ENCODE measurements around the gene CDX2. TPM values are rescaled to one million over a fixed set of nuclear protein-coding genes. Genes with fewer than 3 reads are reported as not detected.

CDX2 gene
- total RNA-seq, 3 donors from 2014 or later = 0.33 TPM; not detected in 2

DNA sequence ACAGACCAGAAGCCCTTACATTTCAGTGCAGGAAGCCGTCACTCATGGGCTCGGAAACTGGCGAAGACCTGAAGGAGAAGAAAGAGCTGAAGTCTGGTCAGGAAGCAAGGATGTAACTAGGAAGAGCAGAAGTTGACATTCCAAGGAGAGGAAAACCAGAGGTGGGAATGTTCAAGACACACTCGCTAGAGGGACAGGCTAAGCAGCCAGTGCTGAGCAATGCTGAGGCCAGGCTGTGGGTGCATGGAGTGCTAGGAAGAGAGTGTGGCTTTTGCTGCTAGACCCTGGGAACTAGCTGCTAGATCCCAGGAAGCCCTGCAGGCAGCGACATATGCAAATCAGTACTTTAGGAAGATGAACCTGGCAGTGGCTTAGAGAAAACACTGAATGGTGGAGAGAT is 31.5 kb upstream of the CDX2 start:
- Histone ChIP-seq H3K4me1 (no peaks in the 10 kb centered on the region), H3K27me3 (no peaks in the 10 kb centered on the region), H3K36me3 (no peaks in the 10 kb centered on the region), H3K9me3 (no peaks in the 10 kb centered on the region), H3K4me3 (no peak overlapping the region), H3K27ac (no peak overlapping the region)
- no peak for DNase-seq (ENCODE audit: low spot score in 2 of 2)
- TF ChIP-seq POLR2A (IDR thresholded peaks at IDR 0.05) = no peak
- no peak for TF ChIP-seq POLR2AphosphoS5 (IDR thresholded peaks at IDR 0.05)
- TF ChIP-seq, protein P1, sequence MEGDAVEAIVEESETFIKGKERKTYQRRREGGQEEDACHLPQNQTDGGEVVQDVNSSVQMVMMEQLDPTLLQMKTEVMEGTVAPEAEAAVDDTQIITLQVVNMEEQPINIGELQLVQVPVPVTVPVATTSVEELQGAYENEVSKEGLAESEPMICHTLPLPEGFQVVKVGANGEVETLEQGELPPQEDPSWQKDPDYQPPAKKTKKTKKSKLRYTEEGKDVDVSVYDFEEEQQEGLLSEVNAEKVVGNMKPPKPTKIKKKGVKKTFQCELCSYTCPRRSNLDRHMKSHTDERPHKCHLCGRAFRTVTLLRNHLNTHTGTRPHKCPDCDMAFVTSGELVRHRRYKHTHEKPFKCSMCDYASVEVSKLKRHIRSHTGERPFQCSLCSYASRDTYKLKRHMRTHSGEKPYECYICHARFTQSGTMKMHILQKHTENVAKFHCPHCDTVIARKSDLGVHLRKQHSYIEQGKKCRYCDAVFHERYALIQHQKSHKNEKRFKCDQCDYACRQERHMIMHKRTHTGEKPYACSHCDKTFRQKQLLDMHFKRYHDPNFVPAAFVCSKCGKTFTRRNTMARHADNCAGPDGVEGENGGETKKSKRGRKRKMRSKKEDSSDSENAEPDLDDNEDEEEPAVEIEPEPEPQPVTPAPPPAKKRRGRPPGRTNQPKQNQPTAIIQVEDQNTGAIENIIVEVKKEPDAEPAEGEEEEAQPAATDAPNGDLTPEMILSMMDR (IDR thresholded peaks at IDR 0.05) = no peak
- intact Hi-C loops (cut with DNase I; ENCODE audit: low total_unique reads) = no loop called here

DNA sequence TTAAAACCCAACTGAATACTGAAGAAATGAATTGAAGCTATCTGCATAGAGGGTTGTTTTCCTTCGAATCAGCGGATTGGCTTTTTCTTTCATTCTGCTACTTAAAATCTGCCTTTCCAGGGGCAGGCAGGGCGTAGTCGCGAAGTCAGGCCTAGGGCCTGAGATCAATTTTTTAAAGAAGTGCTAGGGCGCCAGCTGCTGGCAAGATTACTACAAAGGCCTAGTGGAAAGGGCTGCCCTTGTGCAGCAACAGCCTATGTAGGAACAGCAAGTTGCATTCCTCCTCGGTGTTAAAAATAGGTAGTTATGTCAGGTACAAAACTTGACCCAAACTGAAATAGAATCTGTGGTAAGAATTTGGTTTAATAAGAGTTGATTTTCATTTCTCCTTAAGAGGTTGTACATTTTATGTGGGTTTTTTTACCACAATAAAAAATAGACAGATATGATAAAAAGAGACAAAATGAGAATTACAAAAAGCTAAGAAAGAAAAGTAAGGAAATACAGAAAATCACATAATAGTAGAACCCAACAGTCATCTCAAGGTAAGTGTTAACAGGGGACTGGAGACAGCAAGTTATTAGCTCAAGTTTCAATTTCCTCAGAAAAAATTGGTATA is 28.9 kb upstream of the CDX2 start:
- H3K4me3 ChIP-seq = no peak overlapping the region
- no peak for DNase-seq (ENCODE audit: low spot score in 2 of 2)
- H3K9me3 ChIP-seq = no peaks in the 10 kb centered on the region
- no peaks in the 10 kb centered on the region for H3K36me3 ChIP-seq
- intact Hi-C loops (cut with DNase I; ENCODE audit: low total_unique reads) = no loop called here
- H3K27me3 ChIP-seq = no peaks in the 10 kb centered on the region
- no peaks in the 10 kb centered on the region for H3K4me1 ChIP-seq
- H3K27ac ChIP-seq = no peak overlapping the region
- no peak for TF ChIP-seq POLR2AphosphoS5 (IDR thresholded peaks at IDR 0.05)
- no peak for TF ChIP-seq POLR2A (IDR thresholded peaks at IDR 0.05)
- TF ChIP-seq, protein P1 (IDR thresholded peaks at IDR 0.05) = no peak

DNA sequence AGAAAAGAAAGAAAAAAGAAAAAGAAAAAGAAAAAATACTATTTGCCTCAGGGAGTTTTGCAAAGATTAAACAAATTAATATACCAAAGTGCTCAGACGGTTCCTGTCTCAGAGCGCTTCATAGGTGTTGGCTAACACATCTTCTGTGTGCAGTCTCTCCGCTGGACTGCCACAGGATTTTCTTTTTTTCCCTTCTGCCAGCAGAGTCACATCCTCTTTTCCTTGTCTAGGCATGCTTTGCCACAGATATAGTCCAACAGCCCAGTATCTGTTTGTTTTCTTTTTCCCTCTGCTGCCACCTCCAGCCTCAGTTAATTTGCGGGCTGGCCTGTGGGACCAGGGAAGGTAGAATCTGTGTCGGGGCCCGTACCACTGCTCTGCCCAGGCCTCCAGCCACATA is 22.8 kb upstream of the CDX2 start:
- Histone ChIP-seq H3K27ac (no peak overlapping the region), H3K27me3 (peaks cover 0 to 14% of the 10 kb centered on the region in 2 donors), H3K36me3 (no peaks in the 10 kb centered on the region), H3K4me3 (no peak overlapping the region), H3K9me3 (no peaks in the 10 kb centered on the region), H3K4me1 (no peaks in the 10 kb centered on the region)
- DNase-seq (ENCODE audit: low spot score in 2 of 2) = no peak
- intact Hi-C loops (cut with DNase I; ENCODE audit: low total_unique reads) = no loop called here
- TF ChIP-seq, protein P1 (IDR thresholded peaks at IDR 0.05) = no peak
- no peak for TF ChIP-seq POLR2A (IDR thresholded peaks at IDR 0.05)
- no peak for TF ChIP-seq POLR2AphosphoS5 (IDR thresholded peaks at IDR 0.05)

DNA sequence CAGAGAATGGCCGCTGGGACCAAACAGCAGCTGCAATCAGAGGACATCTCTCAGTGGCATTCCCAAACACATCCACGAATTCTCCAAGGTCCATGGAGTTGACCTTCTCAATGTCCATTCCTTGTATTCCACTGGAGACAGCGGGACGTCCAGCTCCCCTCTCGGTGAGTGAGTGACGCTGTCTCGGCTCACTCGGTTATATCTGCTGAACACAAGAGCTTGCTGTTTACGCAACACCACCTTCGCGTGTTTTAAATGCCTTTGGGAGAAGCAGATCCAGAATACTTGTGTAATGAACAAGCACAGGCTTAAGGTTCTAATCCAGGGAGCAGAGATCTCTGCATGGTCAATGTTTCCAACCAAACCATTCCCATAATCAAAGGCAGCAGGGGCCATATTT is 19.4 kb upstream of the CDX2 start, which contains the start of gene URAD:
TSS of gene URAD (minus strand) at position 174 of the 400 bp plus-strand sequence. CDS start at position 118, 56 bp downstream.
- DNase-seq (ENCODE audit: low spot score in 2 of 2) = no peak
- Histone ChIP-seq H3K9me3 (no peaks in the 10 kb centered on the region), H3K4me1 (no peaks in the 10 kb centered on the region), H3K27me3 (peaks cover 0 to 31% of the 10 kb centered on the region in 2 donors), H3K36me3 (no peaks in the 10 kb centered on the region), H3K4me3 (no peak within 1 kb of the TSS), H3K27ac (no peak within 1 kb of the TSS)
- TF ChIP-seq, protein P1 (IDR thresholded peaks at IDR 0.05) = no peak
- TF ChIP-seq POLR2AphosphoS5 (IDR thresholded peaks at IDR 0.05) (no peak), POLR2A (IDR thresholded peaks at IDR 0.05) (no peak)
- intact Hi-C loops (cut with DNase I; ENCODE audit: low total_unique reads) = no loop called here

DNA sequence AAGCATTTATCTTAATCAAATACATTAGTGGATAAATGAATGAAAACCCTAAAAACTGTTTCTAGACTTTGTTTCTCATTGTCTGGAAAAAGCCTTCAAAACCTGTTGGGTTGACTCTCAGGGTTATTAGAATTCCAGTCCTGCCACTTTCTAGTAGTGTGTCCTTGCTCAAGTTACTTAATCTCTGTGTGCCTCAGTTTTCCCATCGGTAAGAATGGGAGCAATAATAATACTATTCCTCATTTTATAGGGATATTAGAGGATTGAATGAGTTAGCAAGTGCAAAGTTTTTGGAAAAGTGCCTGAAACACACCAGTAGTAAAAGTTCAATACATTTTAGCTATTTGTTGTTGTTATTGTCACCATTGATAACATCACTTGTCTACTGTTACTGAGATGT is 16.5 kb upstream of the CDX2 start:
- Histone ChIP-seq H3K27ac (no peak overlapping the region), H3K4me1 (no peaks in the 10 kb centered on the region), H3K27me3 (peaks cover 0 to 59% of the 10 kb centered on the region in 2 donors), H3K36me3 (no peaks in the 10 kb centered on the region), H3K9me3 (no peaks in the 10 kb centered on the region), H3K4me3 (no peak overlapping the region)
- DNase-seq (ENCODE audit: low spot score in 2 of 2) = no peak
- intact Hi-C loops (cut with DNase I; ENCODE audit: low total_unique reads) = no loop called here
- TF ChIP-seq, protein P1 (IDR thresholded peaks at IDR 0.05) = no peak
- TF ChIP-seq POLR2AphosphoS5 (IDR thresholded peaks at IDR 0.05) (no peak), POLR2A (IDR thresholded peaks at IDR 0.05) (no peak)
